PC-9 (cell line): ENCODE measurements around the gene CNPY2.

Source experiments
- CTCF ChIP-seq: fragments of 200-600 bp; sonication (generic); conservative IDR thresholded peaks from 2 replicates; pipeline ENCODE4 v1.6.1; 2017; ENCODE audit warnings: mixed run types, antibody characterized with exemption, mild to moderate bottlenecking, moderate library complexity
- EZH2 ChIP-seq: fragments of 200-600 bp; sonication (generic); IDR thresholded peaks from 2 replicates; pipeline ENCODE4 v1.8.0; 2017; ENCODE audit warnings: antibody characterized with exemption, low read depth

GRCh38 chr12:56288705-56289387, 26.9 kb downstream of the CNPY2 start:
- TF ChIP-seq CTCF (no peak), EZH2 (no peak)
